SH-SY5Y (cell line): ENCODE results near the gene ZCWPW2.

Source experiments
- GATA2 ChIP-seq: IDR thresholded peaks from 2 replicates; pipeline ENCODE4 v1.6.1; 2011; ENCODE audit warnings: mild to moderate bottlenecking, low read depth, low read length
- GATA3 ChIP-seq: IDR thresholded peaks from 2 replicates; pipeline ENCODE4 v1.6.1; 2011; ENCODE audit warnings: low read depth, mild to moderate bottlenecking, low read length, moderate library complexity

DNA sequence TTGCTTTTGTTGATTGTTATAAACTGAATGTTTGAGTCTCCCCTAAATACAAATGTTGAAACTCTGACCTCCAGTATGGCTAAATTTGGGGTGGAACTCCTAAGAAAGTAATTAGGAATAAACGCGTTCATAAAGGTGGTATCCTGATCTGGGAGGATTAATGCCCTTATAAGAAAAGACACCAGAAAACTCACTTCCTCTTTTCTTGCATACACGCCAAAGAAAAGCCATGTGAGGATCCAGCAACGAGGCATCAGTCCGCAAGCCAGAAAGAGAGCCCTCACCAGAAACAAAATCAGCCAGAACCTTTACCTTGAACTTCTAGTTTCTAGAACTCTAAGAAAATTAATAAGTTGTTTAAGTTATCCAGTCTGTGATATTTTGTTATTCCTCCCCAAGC is 37.5 kb downstream of the ZCWPW2 start:
- TF ChIP-seq GATA2 (no peak), GATA3 (no peak)
